Inferior parietal cortex (tissue), 1 donor: Measurements from ENCODE around the gene MORN4.
A peak's percentile ranks its signal among the peaks of the same experiment; 100 is the strongest.

Experiments used
- DNase-seq: peaks from one replicate; pipeline ENCODE4 v3.0.0-alpha.2; 2016; ENCODE audit errors: extremely low spot score

Gene MORN4

GRCh38 chr10:97573672-97574071 lies 59.6 kb downstream of the MORN4 start:
- DNase-seq: no peak

DNA sequence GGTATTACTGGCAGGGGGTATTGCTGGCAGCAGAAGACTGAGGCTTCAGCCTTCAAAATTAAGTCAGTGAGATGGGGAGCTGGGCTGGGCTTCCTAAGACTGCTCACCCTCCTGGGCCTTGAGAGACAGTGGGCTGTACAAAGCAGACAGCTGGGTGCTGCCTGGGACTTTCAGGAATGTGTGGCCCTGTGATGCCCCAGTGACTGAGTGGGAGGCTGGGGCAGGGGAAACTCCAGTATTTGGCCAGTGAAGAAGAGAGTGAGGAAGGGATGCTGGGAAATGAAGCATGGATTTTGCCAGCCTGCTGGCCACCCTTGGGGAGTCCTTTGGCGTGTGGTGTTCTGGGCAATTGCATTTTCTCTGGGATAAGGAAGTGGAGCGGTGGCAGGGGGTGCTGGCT lies 60.3 kb downstream of the MORN4 start:
- DNase-seq: no peak

DNA sequence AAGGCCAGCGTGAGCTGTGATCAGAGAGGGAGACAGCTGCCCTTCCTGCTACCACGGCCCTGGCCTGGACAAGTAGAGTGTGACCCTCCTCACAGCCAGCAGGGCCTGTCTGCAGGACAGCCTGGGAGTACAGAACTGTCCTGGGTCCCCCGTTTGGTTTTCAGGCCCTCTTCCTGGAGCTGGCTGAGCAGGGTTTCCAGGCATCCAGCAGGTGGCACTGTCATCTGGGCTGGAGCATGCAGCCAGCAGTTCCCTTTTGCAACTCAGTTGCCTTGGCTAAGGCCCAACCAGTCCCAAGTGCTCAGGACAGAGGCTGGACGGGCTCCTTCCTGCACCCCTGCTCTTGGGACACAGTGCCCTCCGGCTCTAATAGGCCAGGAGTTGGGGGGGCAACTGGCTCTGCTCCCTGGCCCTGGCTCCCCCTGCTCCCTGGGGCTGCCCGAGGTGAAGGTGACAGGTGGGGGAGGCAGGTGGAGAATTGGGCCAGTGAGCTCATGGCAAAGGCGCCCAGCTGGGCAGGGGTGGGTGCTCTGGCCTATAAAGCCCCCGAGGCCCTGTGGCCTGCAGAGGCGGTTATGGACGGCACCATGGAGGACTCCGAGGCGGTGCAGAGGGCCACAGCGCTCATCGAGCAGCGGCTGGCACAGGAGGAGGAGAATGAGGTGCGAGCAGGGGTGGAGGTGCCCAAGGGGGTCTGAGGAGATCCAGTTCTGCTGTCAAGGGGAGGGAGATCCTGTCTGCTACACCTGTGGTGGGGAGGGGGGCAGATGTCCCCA lies 60.9 kb downstream of the MORN4 start, which contains the start of gene ANKRD2:
TSS of gene ANKRD2 (plus strand) at position 566 of the 776 bp plus-strand sequence. CDS start at position 576, 10 bp downstream.
- peak; percentile 77 for DNase-seq

DNA sequence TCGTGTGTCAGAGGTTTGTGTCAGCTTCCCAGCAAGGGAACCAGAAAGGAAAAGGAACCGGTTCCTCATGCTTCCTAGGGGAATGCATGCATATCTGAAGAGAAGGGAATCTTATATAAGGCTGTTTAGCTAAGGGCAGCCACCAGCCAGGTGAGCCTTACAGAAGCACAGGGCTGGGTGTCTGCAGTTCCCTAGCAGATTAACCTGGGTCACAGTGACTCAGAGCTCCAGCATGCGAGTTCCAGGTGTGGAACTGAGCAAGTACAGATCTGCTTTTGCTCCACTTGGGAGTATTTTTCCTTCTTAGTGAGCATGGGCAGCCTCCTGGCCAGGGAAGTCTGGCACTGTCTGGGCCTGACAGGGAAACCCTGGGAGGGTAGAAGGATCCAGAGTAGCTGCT lies 61.7 kb downstream of the MORN4 start:
- no peak for DNase-seq

GRCh38 chr10:97570789-97571471 lies 62.4 kb downstream of the MORN4 start:
- DNase-seq: no peak

- DNase-seq: no peak
These were observed 63.0 kb downstream of the MORN4 start for GRCh38 chr10:97570146-97570788.

- DNase-seq: no peak
These were observed 65.4 kb downstream of the MORN4 start for GRCh38 chr10:97567891-97568290.

DNA sequence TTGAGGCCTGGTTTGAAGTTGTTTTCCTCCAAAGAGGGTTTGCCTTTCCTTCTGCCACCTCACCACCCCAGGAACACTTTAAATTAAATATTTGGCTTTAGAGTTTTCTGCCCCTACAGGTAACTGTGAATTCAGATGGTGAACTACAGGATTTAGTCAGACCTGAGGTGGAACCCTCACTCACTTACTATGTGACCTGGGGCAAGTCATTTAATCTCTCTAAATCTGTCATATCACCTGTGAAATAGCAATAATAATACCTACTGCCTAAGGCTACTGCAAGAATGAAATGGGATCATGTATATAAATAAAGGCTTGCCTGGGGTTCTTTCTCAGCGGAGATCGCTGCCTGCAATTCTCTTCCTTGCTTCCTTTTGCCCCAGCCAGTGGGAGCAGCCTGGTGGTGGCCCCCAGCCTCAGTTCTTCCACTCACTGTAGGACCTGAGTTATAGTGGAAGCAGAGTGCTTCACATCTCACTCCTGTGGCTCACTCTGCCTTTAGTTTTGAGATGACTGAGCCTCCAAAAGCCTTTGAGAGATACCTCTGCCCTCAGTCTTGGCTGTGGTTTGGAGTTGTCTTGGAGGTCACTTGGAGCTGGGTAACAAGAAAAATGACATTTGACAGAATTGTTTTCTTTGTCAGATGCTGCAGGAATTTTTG lies 66.8 kb downstream of the MORN4 start:
- no peak for DNase-seq

DNA sequence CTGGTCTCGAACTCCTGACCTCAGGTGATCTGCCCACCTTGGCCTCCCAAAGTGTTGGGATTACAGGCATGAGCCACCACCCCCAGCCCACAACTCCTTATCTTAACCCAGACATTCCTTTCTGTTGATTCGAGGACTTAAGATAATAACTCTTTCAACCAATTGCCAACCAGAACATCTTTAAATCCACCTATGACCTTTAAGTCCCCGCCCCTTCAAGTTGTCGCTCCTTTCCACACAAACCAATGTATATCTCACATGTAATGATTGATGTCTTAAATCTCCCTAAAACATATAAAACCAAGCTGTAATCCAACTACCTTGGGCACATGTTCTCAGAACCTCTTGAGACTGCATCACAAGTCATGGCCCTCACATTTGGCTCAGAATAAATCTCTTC lies 68.5 kb downstream of the MORN4 start:
- DNase-seq: no peak
